NCI-H128 (cell line): Measurements from ENCODE around the gene HSD17B8.

Experiments
- DNase-seq: peaks from one replicate; lab custom pipeline; 2025; ENCODE audit not compliant: unreplicated experiment; lab: John Stamatoyannopoulos, UW

The HSD17B8 gene

GRCh38 chr6:33204415-33205190 is at the start of gene HSD17B8:
Gene HSD17B8 (plus strand): TSS chr6:33204655. CDS start chr6:33204669, 14 bp downstream.
- DNase-seq = peak; percentile 64

GRCh38 chr6:33156561-33156960 is 47.9 kb upstream of the HSD17B8 start:
- DNase-seq = no peak

- DNase-seq = no peak
Measured at GRCh38 chr6:33156964-33157363, 47.5 kb upstream of the HSD17B8 start.

- DNase-seq = no peak
Measured at GRCh38 chr6:33160096-33160495, 44.4 kb upstream of the HSD17B8 start.

- no peak for DNase-seq
Measured at GRCh38 chr6:33160728-33161344, 43.6 kb upstream of the HSD17B8 start.

GRCh38 chr6:33161354-33162331 is 42.8 kb upstream of the HSD17B8 start:
- DNase-seq = no peak

GRCh38 chr6:33163540-33163939 is 40.9 kb upstream of the HSD17B8 start:
- DNase-seq = no peak

GRCh38 chr6:33164176-33164575 is 40.3 kb upstream of the HSD17B8 start:
- DNase-seq = no peak

- DNase-seq = no peak
Measured at GRCh38 chr6:33164665-33165373, 39.6 kb upstream of the HSD17B8 start.

- no peak for DNase-seq
Measured at GRCh38 chr6:33165581-33166258, 38.7 kb upstream of the HSD17B8 start.

- no peak for DNase-seq
Measured at GRCh38 chr6:33166363-33166762, 38.1 kb upstream of the HSD17B8 start.

- DNase-seq = no peak
Measured at GRCh38 chr6:33166811-33167210, 37.6 kb upstream of the HSD17B8 start.

GRCh38 chr6:33167374-33168283 is 36.8 kb upstream of the HSD17B8 start:
- DNase-seq = no peak

- DNase-seq = no peak
Measured at GRCh38 chr6:33168284-33168601, 36.2 kb upstream of the HSD17B8 start.

- DNase-seq = no peak
Measured at GRCh38 chr6:33168639-33169038, 35.8 kb upstream of the HSD17B8 start.

- DNase-seq = no peak
Measured at GRCh38 chr6:33169291-33170175, 34.9 kb upstream of the HSD17B8 start.

- no peak for DNase-seq
Measured at GRCh38 chr6:33170176-33171015, 34.1 kb upstream of the HSD17B8 start.
